Right atrium auricular region (tissue), 2 donors: ENCODE data around the gene FNDC10. TPM values are rescaled to one million over a fixed set of nuclear protein-coding genes. Genes with fewer than 3 reads are reported as not detected.

Source experiments
- DNase-seq: peaks from one replicate; pipeline ENCODE4 v3.0.0-alpha.2; 2019; ENCODE audit warnings: low spot score
- H3K27ac ChIP-seq, 2 donors: fragments of 200-600 bp; sonication (generic); 1 replicate in 1 of 2; 2 replicates in 1 of 2; pipeline ENCODE4 v1.5.1; 2016 to 2019
- H3K27me3 ChIP-seq, 2 donors: fragments of 200-600 bp; sonication (generic); one replicate each; pipeline versions ENCODE4 v1.5.1 to v1.6.0; 2017 to 2019
- H3K36me3 ChIP-seq: fragments of 200-600 bp; sonication (generic); one replicate; pipeline ENCODE4 v1.5.1; 2016
- H3K4me1 ChIP-seq, 2 donors: fragments of 200-600 bp; sonication (generic); one replicate each; pipeline versions ENCODE4 v1.5.1 to v1.6.0; 2017 to 2019
- H3K4me3 ChIP-seq, 2 donors: fragments of 200-600 bp; sonication (generic); 1 replicate in 1 of 2; 2 replicates in 1 of 2; pipeline ENCODE4 v1.5.1; 2017 to 2019; ENCODE audit warnings: mild to moderate bottlenecking in 1 of 2, moderate library complexity in 1 of 2
- H3K9me3 ChIP-seq, 2 donors: fragments of 200-600 bp; sonication (generic); one replicate each; pipeline ENCODE4 v1.5.1; 2019
- CTCF ChIP-seq, 2 donors: fragments of 200-600 bp; sonication (generic); IDR thresholded peaks; one replicate each; pipeline ENCODE4 v1.5.1; 2019; ENCODE audit warnings: antibody characterized with exemption in 2 of 2
- total RNA-seq, 2 donors: library from RNA; depleted of rRNA; stranded (reverse); fragments of >200 nt; gene quantifications; one replicate each; pipeline ENCODE4 v1.1.0, GENCODE V29; 2016

FNDC10 gene
- total RNA-seq, 2 donors from 2014 or later, result 2.5 to 2.7 TPM

GRCh38 chr1:1603671-1604373 is 3.9 kb upstream of the FNDC10 start:
- H3K27me3 ChIP-seq, result no peaks in the 10 kb centered on the region
- no peak for DNase-seq
- no peak overlapping the region for H3K27ac ChIP-seq
- H3K36me3 ChIP-seq, result no peaks in the 10 kb centered on the region
- H3K4me3 ChIP-seq, result no peak overlapping the region
- TF ChIP-seq CTCF (IDR thresholded peaks at IDR 0.05), result no peak
- peaks cover 0 to 13% of the 10 kb centered on the region in 2 donors for H3K4me1 ChIP-seq
- H3K9me3 ChIP-seq, result no peaks in the 10 kb centered on the region

- no peak for DNase-seq
- H3K27me3 ChIP-seq, result no peaks in the 10 kb centered on the region
- H3K4me3 ChIP-seq, result no peak overlapping the region
- no peak overlapping the region for H3K27ac ChIP-seq
- no peaks in the 10 kb centered on the region for H3K9me3 ChIP-seq
- H3K36me3 ChIP-seq, result no peaks in the 10 kb centered on the region
- TF ChIP-seq CTCF (IDR thresholded peaks at IDR 0.05), result no peak
- H3K4me1 ChIP-seq, result peaks cover 0 to 15% of the 10 kb centered on the region in 2 donors
These were observed 3.1 kb upstream of the FNDC10 start for GRCh38 chr1:1602968-1603506.

- Histone ChIP-seq H3K4me3 (no peak overlapping the region), H3K4me1 (peaks cover 0 to 21% of the 10 kb centered on the region in 2 donors), H3K9me3 (no peaks in the 10 kb centered on the region), H3K27me3 (no peaks in the 10 kb centered on the region), H3K36me3 (no peaks in the 10 kb centered on the region), H3K27ac (no peak overlapping the region)
- TF ChIP-seq CTCF (IDR thresholded peaks at IDR 0.05), result no peak
- no peak for DNase-seq
These were observed 2.5 kb upstream of the FNDC10 start for GRCh38 chr1:1602304-1602967.

- Histone ChIP-seq H3K9me3 (no peaks in the 10 kb centered on the region), H3K4me3 (no peak overlapping the region), H3K27ac (no peak overlapping the region), H3K27me3 (no peaks in the 10 kb centered on the region), H3K4me1 (peaks cover 0 to 22% of the 10 kb centered on the region in 2 donors), H3K36me3 (no peaks in the 10 kb centered on the region)
- TF ChIP-seq CTCF (IDR thresholded peaks at IDR 0.05), result no peak
- DNase-seq, result no peak
These were observed 1.8 kb upstream of the FNDC10 start for GRCh38 chr1:1601564-1602303.

GRCh38 chr1:1600861-1601563 is 1.1 kb upstream of the FNDC10 start:
- no peaks in the 10 kb centered on the region for H3K9me3 ChIP-seq
- no peak overlapping the region for H3K27ac ChIP-seq
- H3K27me3 ChIP-seq, result no peaks in the 10 kb centered on the region
- peaks cover 0 to 22% of the 10 kb centered on the region in 2 donors for H3K4me1 ChIP-seq
- H3K4me3 ChIP-seq, result no peak overlapping the region
- DNase-seq, result no peak
- TF ChIP-seq CTCF (IDR thresholded peaks at IDR 0.05), result no peak
- H3K36me3 ChIP-seq, result no peaks in the 10 kb centered on the region
